Liver (tissue), 9 donors: ENCODE data around the gene PNCK. TPM values are rescaled to one million over a fixed set of nuclear protein-coding genes. Genes with fewer than 3 reads are reported as not detected.

Experiments
- DNase-seq: peaks from one replicate; pipeline ENCODE4 v3.0.0-alpha.2; 2017; ENCODE audit warnings: low spot score
- H3K27ac ChIP-seq, 2 donors: one replicate each; pipeline ENCODE4 v1.7.0; 2013; ENCODE audit warnings: inconsistent platforms in 2 of 2, low read length in 2 of 2, control low read depth in 1 of 2, low read depth in 1 of 2, mild to moderate bottlenecking in 1 of 2
- H3K27me3 ChIP-seq, 4 donors: one replicate each; pipeline versions ENCODE4 v1.6.1 to v1.7.0; 2013; ENCODE audit warnings: low read length in 3 of 4, inconsistent platforms in 1 of 4, mild to moderate bottlenecking in 1 of 4, moderate library complexity in 1 of 4; ENCODE audit not compliant: control insufficient read depth in 4 of 4, insufficient read depth in 4 of 4
- H3K36me3 ChIP-seq, 4 donors: one replicate each; pipeline versions ENCODE4 v1.6.1 to v1.7.0; 2013; ENCODE audit warnings: low read length in 3 of 4, mild to moderate bottlenecking in 3 of 4, low read depth in 1 of 4, moderate library complexity in 1 of 4; ENCODE audit not compliant: control insufficient read depth in 4 of 4, insufficient read depth in 3 of 4
- H3K4me1 ChIP-seq, 4 donors: one replicate each; pipeline versions ENCODE4 v1.6.1 to v1.7.0; 2013; ENCODE audit warnings: low read length in 3 of 4, mild to moderate bottlenecking in 3 of 4, moderate library complexity in 1 of 4; ENCODE audit not compliant: control insufficient read depth in 4 of 4, insufficient read depth in 4 of 4
- H3K4me3 ChIP-seq, 3 donors: one replicate each; pipeline versions ENCODE4 v1.6.1 to v1.7.0; 2013; ENCODE audit warnings: low read length in 3 of 3, control low read depth in 1 of 3, low read depth in 1 of 3, mild to moderate bottlenecking in 1 of 3
- H3K9ac ChIP-seq, 2 donors: one replicate each; pipeline ENCODE4 v1.7.0; 2013; ENCODE audit warnings: low read length in 2 of 2, mild to moderate bottlenecking in 2 of 2, moderate library complexity in 2 of 2, control low read depth in 1 of 2, low read depth in 1 of 2
- H3K9me3 ChIP-seq, 4 donors: one replicate each; pipeline versions ENCODE4 v1.6.1 to v1.7.0; 2013; ENCODE audit warnings: low read length in 3 of 4; ENCODE audit not compliant: control insufficient read depth in 4 of 4
- EGR1 ChIP-seq, 2 donors: IDR thresholded peaks; 2 replicates each; pipeline ENCODE4 v1.6.1; 2016 to 2018; ENCODE audit warnings: antibody characterized with exemption in 2 of 2, low read depth in 2 of 2
- FOXA2 ChIP-seq: IDR thresholded peaks from 2 replicates; pipeline ENCODE4 v1.6.1; 2016; ENCODE audit warnings: antibody characterized with exemption
- GABPA ChIP-seq, 2 donors: IDR thresholded peaks in 1 of 2; conservative IDR thresholded peaks in 1 of 2; 2 replicates each; pipeline ENCODE4 v1.6.1; 2016; ENCODE audit warnings: antibody characterized with exemption in 2 of 2, mild to moderate bottlenecking in 1 of 2, moderate library complexity in 1 of 2
- HNF4A ChIP-seq, 2 donors: conservative IDR thresholded peaks; 2 replicates each; pipeline ENCODE4 v1.6.1; 2016; ENCODE audit warnings: antibody characterized with exemption in 2 of 2, mild to moderate bottlenecking in 2 of 2
- JUND ChIP-seq, 2 donors: IDR thresholded peaks; 2 replicates each; pipeline ENCODE4 v1.6.1; 2016; ENCODE audit warnings: antibody characterized with exemption in 2 of 2
- MAX ChIP-seq: IDR thresholded peaks from 2 replicates; pipeline ENCODE4 v1.6.1; 2016; ENCODE audit warnings: antibody characterized with exemption
- RXRA ChIP-seq, 2 donors: IDR thresholded peaks; 2 replicates each; pipeline ENCODE4 v1.6.1; 2017 to 2018; ENCODE audit warnings: antibody characterized with exemption in 2 of 2, mild to moderate bottlenecking in 1 of 2
- SP1 ChIP-seq: IDR thresholded peaks from 2 replicates; pipeline ENCODE4 v1.6.1; 2018; ENCODE audit warnings: antibody characterized with exemption, mild to moderate bottlenecking
- TAF1 ChIP-seq: conservative IDR thresholded peaks from 2 replicates; pipeline ENCODE4 v1.6.1; 2016; ENCODE audit warnings: antibody characterized with exemption, mild to moderate bottlenecking
- ZBTB33 ChIP-seq: IDR thresholded peaks from 2 replicates; pipeline ENCODE4 v1.6.1; 2016; ENCODE audit warnings: antibody characterized with exemption
- WGBS: extraction: QIAGEN DNeasy Blood & Tissue Kit; methylation state at CpG from one replicate; pipeline ENCODE4 v1.1.7; 2013; 5-methylcytosine and 5-hydroxymethylcytosine counted together
- polyA plus RNA-seq, 2 donors: library from polyadenylated mRNA; stranded (reverse) in 1 of 2; unstranded in 1 of 2; fragments of 200-250 nt in 1 of 2; fragments of >200 nt in 1 of 2; fragmentation: Nextera tagmentation in 1 of 2; extraction: Ambion mirVana in 1 of 2; gene quantifications; one replicate each; pipeline versions ENCODE4 v1.2.1 to v1.2.3, GENCODE V29; 2013 to 2015
- total RNA-seq, 2 donors: library from RNA; depleted of rRNA; stranded (reverse); fragments of >200 nt; gene quantifications; one replicate each; pipeline ENCODE4 v1.2.3, GENCODE V29; 2014
- TF ChIP-seq, protein P1 (sequence below): fragments of 150-350 bp; IDR thresholded peaks from 2 replicates; pipeline ENCODE4 v1.5.1; 2017; ENCODE audit warnings: improper control_type of control experiment, low read depth, low read length; ENCODE audit not compliant: missing input control
- donor health status: healthy.
- donor health status: healthy.
- donor health status: healthy.
- donor health status: healthy.
- donor health status: healthy.

The PNCK gene
- total and polyA plus RNA-seq, 4 donors: 0.02 to 0.17 TPM; not detected in 2

DNA sequence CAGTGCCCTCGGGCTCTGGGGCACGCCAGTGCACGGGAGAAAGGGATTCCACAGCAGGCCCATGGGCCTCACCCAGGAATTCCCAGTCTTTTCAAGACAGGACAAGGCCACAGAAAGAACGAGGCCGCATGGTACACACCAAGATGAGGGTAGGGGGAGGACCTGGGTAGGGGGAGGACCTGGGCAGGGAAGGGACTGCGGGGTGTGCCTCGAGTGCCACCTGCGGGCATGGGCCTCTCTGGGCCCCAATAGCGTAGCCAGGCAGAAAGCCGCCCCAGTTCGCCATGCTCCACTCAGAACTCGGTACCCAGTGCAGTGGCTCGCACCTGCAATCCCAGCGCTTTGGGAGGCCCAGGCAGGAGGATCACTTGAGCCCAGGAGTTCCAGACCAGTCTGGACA is 40.6 kb downstream of the PNCK start (continued):
- no peak for TF ChIP-seq MAX
- TF ChIP-seq SP1: no peak
- TF ChIP-seq FOXA2: no peak

DNA sequence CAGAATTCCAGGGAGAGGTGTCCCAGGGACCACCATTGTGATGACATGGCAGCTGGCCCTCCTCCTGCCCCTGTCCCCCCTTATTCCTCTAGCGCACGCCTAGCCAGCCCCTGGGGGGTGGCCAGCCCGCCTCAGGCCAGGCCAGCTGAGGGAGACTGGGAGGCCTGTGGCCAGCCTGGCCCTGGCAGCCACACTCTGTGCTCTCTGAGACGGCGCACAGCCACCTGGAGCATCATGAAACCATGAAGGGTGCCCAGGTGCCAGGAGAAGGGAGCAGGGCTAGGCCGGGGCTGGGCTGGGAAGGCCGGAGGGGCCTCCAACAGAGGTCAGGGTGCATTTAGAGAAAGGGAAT is 41.0 kb downstream of the PNCK start:
- no peak for DNase-seq
- no peak overlapping the region for H3K9ac ChIP-seq
- H3K27ac ChIP-seq: no peak overlapping the region
- no peaks in the 10 kb centered on the region for H3K36me3 ChIP-seq
- H3K4me1 ChIP-seq: peaks cover 1 to 10% (median 3%) of the 10 kb centered on the region in 4 donors
- no peaks in the 10 kb centered on the region for H3K27me3 ChIP-seq
- no peak for TF ChIP-seq HNF4A (conservative IDR thresholded peaks at IDR 0.05)
- no peaks in the 10 kb centered on the region for H3K9me3 ChIP-seq
- H3K4me3 ChIP-seq: no peak overlapping the region
- 80% methylated on average over 7 of the region's 7 CpGs for WGBS

- no peak overlapping the region for H3K27ac ChIP-seq
- no peaks in the 10 kb centered on the region for H3K27me3 ChIP-seq
- no peak for DNase-seq
- no peak for TF ChIP-seq MAX
- TF ChIP-seq TAF1: no peak
- TF ChIP-seq HNF4A (conservative IDR thresholded peaks at IDR 0.05): no peak
- TF ChIP-seq, protein P1, sequence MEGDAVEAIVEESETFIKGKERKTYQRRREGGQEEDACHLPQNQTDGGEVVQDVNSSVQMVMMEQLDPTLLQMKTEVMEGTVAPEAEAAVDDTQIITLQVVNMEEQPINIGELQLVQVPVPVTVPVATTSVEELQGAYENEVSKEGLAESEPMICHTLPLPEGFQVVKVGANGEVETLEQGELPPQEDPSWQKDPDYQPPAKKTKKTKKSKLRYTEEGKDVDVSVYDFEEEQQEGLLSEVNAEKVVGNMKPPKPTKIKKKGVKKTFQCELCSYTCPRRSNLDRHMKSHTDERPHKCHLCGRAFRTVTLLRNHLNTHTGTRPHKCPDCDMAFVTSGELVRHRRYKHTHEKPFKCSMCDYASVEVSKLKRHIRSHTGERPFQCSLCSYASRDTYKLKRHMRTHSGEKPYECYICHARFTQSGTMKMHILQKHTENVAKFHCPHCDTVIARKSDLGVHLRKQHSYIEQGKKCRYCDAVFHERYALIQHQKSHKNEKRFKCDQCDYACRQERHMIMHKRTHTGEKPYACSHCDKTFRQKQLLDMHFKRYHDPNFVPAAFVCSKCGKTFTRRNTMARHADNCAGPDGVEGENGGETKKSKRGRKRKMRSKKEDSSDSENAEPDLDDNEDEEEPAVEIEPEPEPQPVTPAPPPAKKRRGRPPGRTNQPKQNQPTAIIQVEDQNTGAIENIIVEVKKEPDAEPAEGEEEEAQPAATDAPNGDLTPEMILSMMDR: no peak
- no peak for TF ChIP-seq EGR1 (IDR thresholded peaks at IDR 0.05; ENCODE audit: low read depth in 2 of 2)
- no peak for TF ChIP-seq RXRA (IDR thresholded peaks at IDR 0.05)
- H3K4me1 ChIP-seq: peaks cover 3 to 15% (median 4%) of the 10 kb centered on the region in 4 donors
- no peak overlapping the region for H3K9ac ChIP-seq
- WGBS: 80% methylated on average over 19 of the region's 19 CpGs
- H3K9me3 ChIP-seq: no peaks in the 10 kb centered on the region
- H3K36me3 ChIP-seq: no peaks in the 10 kb centered on the region
- no peak overlapping the region for H3K4me3 ChIP-seq
These were observed 41.6 kb downstream of the PNCK start for GRCh38 chrX:153631907-153632594.

DNA sequence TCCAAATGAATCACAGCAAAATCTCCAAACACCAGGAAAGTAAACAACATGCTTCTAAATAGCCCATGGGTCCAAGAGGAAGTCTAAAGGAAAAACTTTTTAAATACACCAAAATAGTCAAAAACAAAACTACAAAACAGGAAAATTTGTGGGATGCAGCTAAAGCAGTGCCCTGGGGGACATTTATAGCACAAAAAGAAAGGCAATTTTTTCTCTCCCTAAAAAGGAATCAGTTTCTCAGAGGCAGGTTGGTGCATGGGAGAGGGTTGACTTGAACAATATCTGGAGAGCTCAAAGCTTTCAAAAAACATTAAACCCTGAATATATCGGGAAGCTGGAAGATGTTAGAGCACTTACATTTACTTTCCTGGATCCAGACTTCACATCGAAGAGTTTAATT is 42.3 kb downstream of the PNCK start:
- H3K9ac ChIP-seq: no peak overlapping the region
- DNase-seq: no peak
- no peak overlapping the region for H3K4me3 ChIP-seq
- WGBS: 91% methylated on average over 2 of the region's 2 CpGs
- H3K9me3 ChIP-seq: no peaks in the 10 kb centered on the region
- TF ChIP-seq MAX (no peak), ZBTB33 (no peak), JUND (IDR thresholded peaks at IDR 0.05) (no peak), GABPA (IDR thresholded peaks at IDR 0.05 in 1 of 2, conservative IDR thresholded peaks at IDR 0.05 in 1 of 2) (no peak)
- no peaks in the 10 kb centered on the region for H3K36me3 ChIP-seq
- no peaks in the 10 kb centered on the region for H3K27me3 ChIP-seq
- H3K27ac ChIP-seq: no peak overlapping the region
- H3K4me1 ChIP-seq: peaks cover 3 to 17% (median 4%) of the 10 kb centered on the region in 4 donors
